SK-N-SH (cell line): ENCODE measurements around the gene GREM2. TPM values are rescaled to one million over a fixed set of nuclear protein-coding genes. Genes with fewer than 3 reads are reported as not detected.
A peak's percentile ranks its signal among the peaks of the same experiment; 100 is the strongest.

ENCODE experiments used
- CTCF ChIA-PET: fragments of 300-600, 350-600 bp; formaldehyde crosslinking; extraction: SDS; loops from one replicate; lab custom pipeline; 2021; lab: Yijun Ruan, JAX
- POLR2A ChIA-PET: fragments of 350-600 bp; sonication (Branson Sonifier 250); formaldehyde crosslinking; extraction: SDS; loops from one replicate; lab custom pipeline; 2020; ENCODE audit warnings: antibody characterized with exemption, inconsistent platforms; lab: Yijun Ruan, JAX
- DNase-seq: peaks from one replicate; pipeline ENCODE4 v3.0.0; 2012
- H2AFZ ChIP-seq: fragments of 200-600 bp; sonication (generic); 2 replicates; pipeline ENCODE4 v1.8.1; 2016; ENCODE audit warnings: antibody characterized with exemption, mild to moderate bottlenecking, low read depth
- H3F3A ChIP-seq: fragments of 200-600 bp; sonication (generic); replicated peaks from 2 replicates; pipeline ENCODE3; 2016; ENCODE audit warnings: antibody characterized with exemption, mild to moderate bottlenecking; ENCODE audit not compliant: insufficient read depth
- H3K27ac ChIP-seq, 2 experiments: fragments of 200-500 bp in 1 of 2; fragments of 200-600 bp in 1 of 2; sonication (Bioruptor generic) in 1 of 2; sonication (generic), shearing (Covaris generic) in 1 of 2; 2 replicates each; pipeline versions ENCODE4 v1.5.1 to v1.6.1; 2014 to 2016; ENCODE audit warnings: low read depth in 2 of 2, inconsistent platforms in 1 of 2, low read length in 1 of 2, mild to moderate bottlenecking in 1 of 2, mixed read lengths in 1 of 2
- H3K27me3 ChIP-seq: fragments of 200-600 bp; sonication (generic), shearing (Covaris generic); 2 replicates; pipeline ENCODE4 v1.6.1; 2016; ENCODE audit warnings: mixed run types; ENCODE audit not compliant: insufficient read depth
- H3K36me3 ChIP-seq, 2 experiments: fragments of 200-500 bp in 1 of 2; fragments of 200-600 bp in 1 of 2; sonication (Bioruptor generic) in 1 of 2; sonication (generic) in 1 of 2; replicated peaks in 1 of 2; 2 replicates each; pipeline versions ENCODE3 to v1.5.1; 2014 to 2016; ENCODE audit warnings: low read length in 1 of 2, mild to moderate bottlenecking in 1 of 2; ENCODE audit not compliant: insufficient read depth in 2 of 2, control insufficient read depth in 1 of 2
- H3K4me1 ChIP-seq, 2 experiments: fragments of 200-500 bp in 1 of 2; fragments of 200-600 bp in 1 of 2; sonication (Bioruptor generic) in 1 of 2; sonication (generic), shearing (Covaris generic) in 1 of 2; 2 replicates each; pipeline versions ENCODE4 v1.5.1 to v1.6.1; 2014 to 2016; ENCODE audit warnings: low read depth in 1 of 2, low read length in 1 of 2, mixed run types in 1 of 2; ENCODE audit not compliant: insufficient read depth in 2 of 2, control insufficient read depth in 1 of 2
- H3K4me2 ChIP-seq: fragments of 200-600 bp; sonication (generic), shearing (Covaris generic); 2 replicates; pipeline ENCODE4 v1.6.1; 2017; ENCODE audit warnings: mixed run types
- H3K4me3 ChIP-seq, 2 experiments: fragments of 200-500 bp in 1 of 2; fragments of 200-600 bp in 1 of 2; sonication (Bioruptor generic) in 1 of 2; sonication (generic), shearing (Covaris generic) in 1 of 2; 2 replicates each; pipeline versions ENCODE4 v1.5.1 to v1.8.1; 2014 to 2016; ENCODE audit warnings: low read depth in 2 of 2, inconsistent platforms in 1 of 2, low read length in 1 of 2, mild to moderate bottlenecking in 1 of 2, mixed read lengths in 1 of 2, moderate library complexity in 1 of 2
- H3K79me2 ChIP-seq: fragments of 200-600 bp; sonication (generic); 2 replicates; pipeline ENCODE4 v1.8.1; 2017; ENCODE audit warnings: mild to moderate bottlenecking; ENCODE audit not compliant: insufficient read depth
- H3K9ac ChIP-seq: fragments of 200-600 bp; sonication (generic); 2 replicates; pipeline ENCODE4 v1.6.1; 2017; ENCODE audit warnings: mixed run types
- H3K9me2 ChIP-seq: fragments of 200-600 bp; sonication (generic); 2 replicates; pipeline ENCODE4 v1.6.1; 2017; ENCODE audit warnings: mixed run types
- H3K9me3 ChIP-seq: fragments of 200-600 bp; sonication (generic); 2 replicates; pipeline ENCODE4 v1.6.1; 2017; ENCODE audit warnings: mixed run types, mild to moderate bottlenecking, moderate library complexity
- H4K20me1 ChIP-seq: fragments of 200-600 bp; sonication (generic); 2 replicates; pipeline ENCODE4 v1.6.1; 2017; ENCODE audit warnings: mild to moderate bottlenecking, mixed run types; ENCODE audit not compliant: insufficient read depth
- CHD2 ChIP-seq: fragments of 150-350 bp; IDR thresholded peaks from 2 replicates; pipeline ENCODE4 v1.6.1; 2018; ENCODE audit warnings: low read length; ENCODE audit not compliant: partially characterized antibody
- CTCF ChIP-seq: fragments of 200-600 bp; sonication (generic); IDR thresholded peaks from 2 replicates; pipeline ENCODE4 v1.6.1; 2017; ENCODE audit warnings: antibody characterized with exemption, mild to moderate bottlenecking, moderate library complexity
- ELF1 ChIP-seq: IDR thresholded peaks from 2 replicates; pipeline ENCODE4 v1.4.0; 2012
- EP300 ChIP-seq, 2 experiments: IDR thresholded peaks; 2 replicates each; pipeline versions ENCODE4 v1.4.0 to v1.6.1; 2012; ENCODE audit warnings: borderline replicate concordance in 1 of 2, low read depth in 1 of 2, low read length in 1 of 2
- FOSL2 ChIP-seq: IDR thresholded peaks from 2 replicates; pipeline ENCODE4 v1.4.0; 2012; ENCODE audit warnings: low read depth, mild to moderate bottlenecking, moderate library complexity, borderline replicate concordance
- JUND ChIP-seq: IDR thresholded peaks from 2 replicates; pipeline ENCODE4 v1.4.0; 2012
- MXI1 ChIP-seq: IDR thresholded peaks from 2 replicates; pipeline ENCODE4 v1.6.1; 2012; ENCODE audit warnings: mild to moderate bottlenecking, low read depth, low read length, improper control_type of control experiment
- NRF1 ChIP-seq: IDR thresholded peaks from 2 replicates; pipeline ENCODE4 v1.6.1; 2012; ENCODE audit warnings: low read depth, mild to moderate bottlenecking, low read length
- RAD21 ChIP-seq: IDR thresholded peaks from 2 replicates; pipeline ENCODE4 v1.6.1; 2012; ENCODE audit warnings: mild to moderate bottlenecking, low read length
- RXRA ChIP-seq: IDR thresholded peaks from 2 replicates; pipeline ENCODE4 v1.4.0; 2012; ENCODE audit warnings: low read depth, mild to moderate bottlenecking, borderline replicate concordance
- SMC3 ChIP-seq: IDR thresholded peaks from 2 replicates; pipeline ENCODE4 v1.6.1; 2012; ENCODE audit warnings: low read depth, low read length, improper control_type of control experiment
- TAF1 ChIP-seq: IDR thresholded peaks from 2 replicates; pipeline ENCODE4 v1.6.1; 2012; ENCODE audit warnings: low read depth, mild to moderate bottlenecking, low read length, moderate library complexity, borderline replicate concordance
- TCF12 ChIP-seq: IDR thresholded peaks from 2 replicates; pipeline ENCODE4 v1.4.0; 2012
- TEAD4 ChIP-seq: IDR thresholded peaks from 2 replicates; pipeline ENCODE4 v1.4.0; 2012; ENCODE audit warnings: mild to moderate bottlenecking, borderline replicate concordance; ENCODE audit not compliant: insufficient read depth
- WGBS: methylation state at CpG from one replicate; pipeline ENCODE4 v1.1.6; 2017; ENCODE audit warnings: low lambda C conversion rate; 5-methylcytosine and 5-hydroxymethylcytosine counted together
- polyA plus RNA-seq, 3 experiments: library from polyadenylated mRNA; depleted of rRNA; stranded (reverse); fragments of >200 nt; gene quantifications; 2 replicates each; pipeline ENCODE4 v1.2.3, GENCODE V29; 2012
- TF ChIP-seq, protein P1 (sequence below): IDR thresholded peaks from 2 replicates; pipeline ENCODE4; 2012
- TF ChIP-seq, protein P2 (sequence below): IDR thresholded peaks from 2 replicates; pipeline ENCODE4 v1.4.0; 2012; ENCODE audit warnings: low read depth, borderline replicate concordance

GREM2 gene
- polyA plus RNA-seq, 1 of the 3 experiments (the other 2 are of a cell fraction) = 0.94 TPM

GRCh38 chr1:240619357-240619756 lies 7.4 kb upstream of the GREM2 start:
- peaks cover 3% of the 10 kb centered on the region for H3F3A ChIP-seq
- no peak overlapping the region for H3K4me2 ChIP-seq
- no peaks in the 10 kb centered on the region for H3K79me2 ChIP-seq
- no peaks in the 10 kb centered on the region for H3K36me3 ChIP-seq
- no peaks in the 10 kb centered on the region for H3K9me3 ChIP-seq
- H3K9ac ChIP-seq = no peak overlapping the region
- no peak overlapping the region for H3K4me3 ChIP-seq
- POLR2A ChIA-PET = no interaction called here
- no peak overlapping the region for H2AFZ ChIP-seq
- no peaks in the 10 kb centered on the region for H4K20me1 ChIP-seq
- no peaks in the 10 kb centered on the region for H3K4me1 ChIP-seq
- 87% methylated on average over 5 of the region's 5 CpGs for WGBS
- no peaks in the 10 kb centered on the region for H3K27me3 ChIP-seq
- CTCF ChIA-PET = interaction anchor here (0.7 to 2.1 kb wide), 4 partner anchors 11 to 429 kb away, joined by 3 to 10 read pairs (median 4); no protein-coding TSS in a partner anchor
- DNase-seq = no peak
- H3K9me2 ChIP-seq = no peaks in the 10 kb centered on the region
- TF ChIP-seq SMC3 (no peak), TAF1 (no peak), MXI1 (no peak), FOSL2 (no peak), NRF1 (no peak)
- TF ChIP-seq, all 33 proteins: peak for 0
- H3K27ac ChIP-seq = no peak overlapping the region

GRCh38 chr1:240618946-240619345 lies 7.0 kb upstream of the GREM2 start:
- Histone ChIP-seq H2AFZ (no peak overlapping the region), H3K27ac (no peak overlapping the region), H4K20me1 (no peaks in the 10 kb centered on the region), H3K36me3 (no peaks in the 10 kb centered on the region), H3K4me3 (no peak overlapping the region), H3K27me3 (no peaks in the 10 kb centered on the region), H3F3A (peaks cover 3% of the 10 kb centered on the region), H3K79me2 (no peaks in the 10 kb centered on the region), H3K9me2 (no peaks in the 10 kb centered on the region), H3K9me3 (no peaks in the 10 kb centered on the region), H3K4me2 (no peak overlapping the region), H3K9ac (no peak overlapping the region), H3K4me1 (no peaks in the 10 kb centered on the region)
- ChIA-PET POLR2A (no interaction called here), CTCF (interaction anchor here (0.7 to 2.1 kb wide), 4 partner anchors 10 to 428 kb away, joined by 3 to 10 read pairs (median 4); no protein-coding TSS in a partner anchor)
- no peak for DNase-seq
- TF ChIP-seq TCF12 = peak; percentile 22; the same call in 1 of the 2 replicates
- TF ChIP-seq CTCF = no peak
- TF ChIP-seq, protein P1, sequence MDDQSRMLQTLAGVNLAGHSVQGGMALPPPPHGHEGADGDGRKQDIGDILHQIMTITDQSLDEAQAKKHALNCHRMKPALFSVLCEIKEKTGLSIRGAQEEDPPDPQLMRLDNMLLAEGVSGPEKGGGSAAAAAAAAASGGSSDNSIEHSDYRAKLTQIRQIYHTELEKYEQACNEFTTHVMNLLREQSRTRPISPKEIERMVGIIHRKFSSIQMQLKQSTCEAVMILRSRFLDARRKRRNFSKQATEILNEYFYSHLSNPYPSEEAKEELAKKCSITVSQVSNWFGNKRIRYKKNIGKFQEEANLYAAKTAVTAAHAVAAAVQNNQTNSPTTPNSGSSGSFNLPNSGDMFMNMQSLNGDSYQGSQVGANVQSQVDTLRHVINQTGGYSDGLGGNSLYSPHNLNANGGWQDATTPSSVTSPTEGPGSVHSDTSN = no peak
- WGBS = 69% methylated on average over 4 of the region's 4 CpGs

- CTCF ChIA-PET = interaction anchor here (2.3 kb wide), 1 partner anchor 76 kb away, joined by 10 read pairs; no protein-coding TSS in a partner anchor
- Histone ChIP-seq H3F3A (peaks cover 7% of the 10 kb centered on the region), H2AFZ (no peak overlapping the region), H3K9ac (no peak overlapping the region), H3K9me3 (no peaks in the 10 kb centered on the region), H3K36me3 (no peaks in the 10 kb centered on the region), H3K9me2 (no peaks in the 10 kb centered on the region), H3K4me3 (no peak overlapping the region), H3K79me2 (no peaks in the 10 kb centered on the region), H3K4me2 (no peak overlapping the region), H4K20me1 (no peaks in the 10 kb centered on the region), H3K27ac (no peak overlapping the region), H3K4me1 (no peaks in the 10 kb centered on the region; a peak in 2 of 4 replicates), H3K27me3 (no peaks in the 10 kb centered on the region)
- DNase-seq = no peak
- 96% methylated on average over 4 of the region's 4 CpGs for WGBS
- POLR2A ChIA-PET = no interaction called here
- no peak for TF ChIP-seq NRF1
- TF ChIP-seq JUND = no peak
- TF ChIP-seq RXRA = no peak
- TF ChIP-seq, protein P2, sequence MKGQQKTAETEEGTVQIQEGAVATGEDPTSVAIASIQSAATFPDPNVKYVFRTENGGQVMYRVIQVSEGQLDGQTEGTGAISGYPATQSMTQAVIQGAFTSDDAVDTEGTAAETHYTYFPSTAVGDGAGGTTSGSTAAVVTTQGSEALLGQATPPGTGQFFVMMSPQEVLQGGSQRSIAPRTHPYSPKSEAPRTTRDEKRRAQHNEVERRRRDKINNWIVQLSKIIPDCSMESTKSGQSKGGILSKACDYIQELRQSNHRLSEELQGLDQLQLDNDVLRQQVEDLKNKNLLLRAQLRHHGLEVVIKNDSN = no peak
- TF ChIP-seq TCF12 = no peak
- no peak for TF ChIP-seq RAD21
- TF ChIP-seq ELF1 = no peak
- TF ChIP-seq CTCF = no peak
- no peak for TF ChIP-seq EP300 (IDR thresholded peaks at IDR 0.05; ENCODE audit: borderline replicate concordance in 1 of 2, low read depth in 1 of 2, low read length in 1 of 2)
- no peak for TF ChIP-seq TEAD4
- no peak for TF ChIP-seq CHD2
- TF ChIP-seq TAF1 = no peak
Measured at GRCh38 chr1:240616018-240616417, 4.1 kb upstream of the GREM2 start.
